Measurements from ENCODE around the gene EFNA5. TPM values are rescaled to one million over a fixed set of nuclear protein-coding genes. Genes with fewer than 3 reads are reported as not detected.
A peak's percentile ranks its signal among the peaks of the same experiment; 100 is the strongest.

Gene EFNA5
- total RNA-seq, 1 experiment from 2014 or later, result 0.22 TPM

GRCh38 chr5:107673039-107673367, 2.3 kb upstream of the EFNA5 start:
- H3K4me3 ChIP-seq (replicated peaks in 1 of 2; ENCODE audit: low read depth in 1 of 2, low read length in 2 of 2), result peak overlapping the region; percentile 48 to 63
- no TSS peak for BruUV-seq (replicated peaks)
- H3K27me3 ChIP-seq (ENCODE audit: insufficient read depth, low read length), result no peaks in the 10 kb centered on the region
- no peaks in the 10 kb centered on the region for H3K36me3 ChIP-seq (ENCODE audit: control insufficient read depth in 1 of 2, insufficient read depth in 2 of 2, low read length in 2 of 2)
- no peaks in the 10 kb centered on the region for H3K9me2 ChIP-seq (ENCODE audit: insufficient read depth)
- no peak overlapping the region; the same call in 1 of the 2 replicates for H3K27ac ChIP-seq (ENCODE audit: low read depth, low read length)
- H3K4me2 ChIP-seq (ENCODE audit: low read length), result peak overlapping the region; percentile 97
- peak overlapping the region; percentile 97 for H2AFZ ChIP-seq (ENCODE audit: low read depth, low read length, poor library complexity, severe bottlenecking)
- ChIA-PET POLR2A (no interaction called here), RAD21 (ENCODE audit: low non-redundant PET in 1 of 2, low total read pairs in 2 of 2, uncharacterized antibody in 2 of 2, unreplicated experiment in 2 of 2) (interaction anchor here (0.6 kb wide), 2 partner anchors 108 to 262 kb away, joined by 3 to 4 read pairs; no protein-coding TSS in a partner anchor), CTCF (no interaction called here)
- H3K9ac ChIP-seq (ENCODE audit: low read length), result peak overlapping the region; percentile 45
- no peaks in the 10 kb centered on the region for H4K20me1 ChIP-seq (ENCODE audit: insufficient read depth)
- ATAC-seq, result no peak
- H3K9me3 ChIP-seq (ENCODE audit: control insufficient read depth in 1 of 2, insufficient read depth in 1 of 2, low read depth in 1 of 2, low read length in 2 of 2), result no peaks in the 10 kb centered on the region
- no peak for DNase-seq (ENCODE audit: low read depth, low spot score)
- TF ChIP-seq FOSL1 (IDR thresholded peaks at IDR 0.05; ENCODE audit: low read depth) (no peak), CBX3 (IDR thresholded peaks at IDR 0.05; ENCODE audit: low read depth) (no peak), ELF1 (IDR thresholded peaks at IDR 0.05; ENCODE audit: borderline replicate concordance, low read depth) (no peak), JUND (IDR thresholded peaks at IDR 0.05) (no peak), ZBTB33 (IDR thresholded peaks at IDR 0.05; ENCODE audit: extremely low read depth, insufficient replicate concordance, low read length) (no peak), REST (IDR thresholded peaks at IDR 0.05; ENCODE audit: low read depth) (no peak), EGR1 (IDR thresholded peaks at IDR 0.05; ENCODE audit: low read depth) (no peak), EZH2phosphoT487 (IDR thresholded peaks at IDR 0.05; ENCODE audit: borderline replicate concordance) (no peak), MAX (IDR thresholded peaks at IDR 0.05) (no peak)
- H3K79me2 ChIP-seq (ENCODE audit: insufficient read depth, low read length), result no peaks in the 10 kb centered on the region
- intact Hi-C loops (cut with micrococcal nuclease), result loop anchor here (2.0 to 10.0 kb wide), 5 partner anchors 100 to 1551 kb away; no protein-coding TSS in a partner anchor
- H3K4me1 ChIP-seq (ENCODE audit: control insufficient read depth in 1 of 2, insufficient read depth in 2 of 2, low read length in 2 of 2), result peaks cover 8 to 36% of the 10 kb centered on the region in 2 experiments; a peak in 3 of 4 replicates
